HepG2 (cell line): ENCODE data around the gene PCBP4. TPM values are rescaled to one million over a fixed set of nuclear protein-coding genes. Genes with fewer than 3 reads are reported as not detected.
A peak's percentile ranks its signal among the peaks of the same experiment; 100 is the strongest.

ENCODE experiments used
- EZH2 ChIP-seq: conservative IDR thresholded peaks from 2 replicates; pipeline ENCODE4 v1.6.1; 2012; ENCODE audit warnings: mild to moderate bottlenecking, low read depth, low read length, moderate library complexity
- HOXD1 ChIP-seq: sonication (generic); formaldehyde crosslinking; IDR thresholded peaks from 2 replicates; pipeline ENCODE4 v1.5.0; 2020; ENCODE audit warnings: missing genetic modification reagents
- NR2F6 ChIP-seq, 2 experiments: IDR thresholded peaks; 2 replicates each; pipeline ENCODE4 v1.6.1; 2016; ENCODE audit warnings: antibody characterized with exemption in 1 of 2, mild to moderate bottlenecking in 1 of 2
- REXO4 ChIP-seq: sonication (generic); formaldehyde crosslinking; IDR thresholded peaks from 2 replicates; pipeline ENCODE4 v1.8.0; 2022; ENCODE audit warnings: missing genetic modification reagents, mild to moderate bottlenecking, borderline replicate concordance
- SMAD1 ChIP-seq: sonication (generic); formaldehyde crosslinking; IDR thresholded peaks from 2 replicates; pipeline ENCODE4 v1.4.0; 2020; ENCODE audit warnings: missing genetic modification reagents, low read depth, mild to moderate bottlenecking, borderline replicate concordance
- SP4 ChIP-seq: sonication (generic); formaldehyde crosslinking; IDR thresholded peaks from 2 replicates; pipeline ENCODE4 v1.8.1; 2023; ENCODE audit warnings: mild to moderate bottlenecking, missing genetic modification reagents
- STAG1 ChIP-seq: sonication (generic); formaldehyde crosslinking; IDR thresholded peaks from 2 replicates; pipeline ENCODE4 v1.4.0; 2020; ENCODE audit warnings: missing genetic modification reagents
- ZBTB14 ChIP-seq: sonication (generic); formaldehyde crosslinking; IDR thresholded peaks from 2 replicates; pipeline ENCODE4 v1.4.0; 2020; ENCODE audit warnings: missing genetic modification reagents
- ZKSCAN5 ChIP-seq: sonication (generic); formaldehyde crosslinking; IDR thresholded peaks from 2 replicates; pipeline ENCODE4 v1.5.1; 2020; ENCODE audit warnings: mild to moderate bottlenecking, missing genetic modification reagents
- ZMAT3 ChIP-seq: sonication (generic); formaldehyde crosslinking; conservative IDR thresholded peaks from 2 replicates; pipeline ENCODE4 v1.7.0; 2021; ENCODE audit warnings: missing genetic modification reagents
- ZNF124 ChIP-seq: sonication (generic); formaldehyde crosslinking; IDR thresholded peaks from 2 replicates; pipeline ENCODE4 v1.4.0; 2020; ENCODE audit warnings: missing genetic modification reagents
- ZNF33A ChIP-seq: sonication (generic); formaldehyde crosslinking; IDR thresholded peaks from 2 replicates; pipeline ENCODE4 v1.5.1; 2020; ENCODE audit warnings: missing genetic modification reagents, mild to moderate bottlenecking, moderate library complexity, borderline replicate concordance
- ZNF737 ChIP-seq: sonication (generic); formaldehyde crosslinking; IDR thresholded peaks from 2 replicates; pipeline ENCODE4 v1.5.0; 2020; ENCODE audit warnings: missing genetic modification reagents, mild to moderate bottlenecking, borderline replicate concordance
- ZSCAN22 ChIP-seq: sonication (generic); formaldehyde crosslinking; IDR thresholded peaks from 2 replicates; pipeline ENCODE4 v1.4.0; 2020; ENCODE audit warnings: mild to moderate bottlenecking, missing genetic modification reagents
- polyA plus RNA-seq, 8 experiments: library from polyadenylated mRNA; depleted of rRNA in 3 of 8; stranded (reverse) in 7 of 8; unstranded in 1 of 8; fragments of >200 nt; fragmentation: Illumina TruSeq in 4 of 8; extraction: Trizol in 4 of 8; gene quantifications; 2 replicates each; pipeline versions ENCODE4 v1.2.1 to v1.2.3, GENCODE V29; 2011 to 2016; ENCODE audit warnings: low read depth in 4 of 8, missing spikeins in 1 of 8, mixed read lengths in 1 of 8; ENCODE audit not compliant: insufficient read depth in 1 of 8
- total RNA-seq, 5 experiments: library from RNA; depleted of rRNA; stranded (reverse); fragments of >200 nt; fragmentation: Illumina TruSeq; extraction: Trizol; gene quantifications; 2 replicates each; pipeline ENCODE4 v1.2.3, GENCODE V29; 2016; ENCODE audit warnings: low read depth in 1 of 5
- TF ChIP-seq, protein P1 (sequence below): sonication (generic); formaldehyde crosslinking; IDR thresholded peaks from 2 replicates; pipeline ENCODE4 v1.5.0; 2020; ENCODE audit warnings: mild to moderate bottlenecking, missing genetic modification reagents, borderline replicate concordance
- TF ChIP-seq, protein P2 (sequence below): sonication (generic); formaldehyde crosslinking; IDR thresholded peaks from 2 replicates; pipeline ENCODE4 v1.5.1; 2020; ENCODE audit warnings: missing genetic modification reagents, mild to moderate bottlenecking, borderline replicate concordance
- TF ChIP-seq, protein P3 (sequence below): sonication (generic); formaldehyde crosslinking; conservative IDR thresholded peaks from 2 replicates; pipeline ENCODE4 v1.4.0; 2020; ENCODE audit warnings: missing genetic modification reagents

Gene PCBP4
- total and polyA plus RNA-seq, 2 of the 13 experiments (the other 11 are each of a cell fraction or from before 2014, with no cell fraction given) = 36.8 to 51.3 TPM

DNA sequence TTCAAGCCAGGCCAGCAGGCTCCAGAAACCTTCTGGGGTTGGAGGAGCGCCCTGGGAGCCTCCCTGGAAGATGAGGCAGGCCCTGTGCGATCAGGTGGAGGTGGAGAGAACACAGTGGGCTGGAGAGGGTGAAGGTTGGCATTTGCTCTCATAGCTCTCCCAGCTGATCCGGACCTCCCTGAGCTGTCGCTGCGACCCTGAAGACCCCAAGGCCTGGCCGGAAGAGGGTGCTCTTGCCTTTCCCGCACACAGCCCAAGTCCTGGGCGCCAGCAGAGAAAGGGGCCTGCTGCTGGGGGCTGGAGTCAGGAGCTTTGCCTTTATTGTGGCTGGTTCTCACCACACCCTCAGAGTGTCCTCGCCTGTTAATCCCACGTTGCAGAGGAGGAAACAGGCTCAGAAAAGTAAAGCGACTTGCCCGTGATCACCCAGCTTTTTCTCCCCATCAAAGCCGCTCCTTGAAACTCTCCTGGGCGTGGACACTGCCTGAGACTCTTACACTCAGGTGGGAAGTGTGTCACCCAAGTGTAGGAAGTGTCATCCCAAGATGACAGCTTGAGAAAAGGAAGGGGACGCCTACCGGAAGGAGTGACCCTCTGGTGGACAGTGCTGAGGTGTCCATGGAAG is 37.0 kb upstream of the PCBP4 start (continued):
- TF ChIP-seq HOXD1 (CRISPR knock-in tag) (no peak), ZNF33A (CRISPR knock-in tag) (no peak), ZKSCAN5 (CRISPR knock-in tag) (no peak), REXO4 (CRISPR knock-in tag) (no peak), SP4 (CRISPR knock-in tag) (no peak), NR2F6 (IDR thresholded peaks at IDR 0.05) (no peak), NR2F6 (CRISPR knock-in tag; IDR thresholded peaks at IDR 0.05) (0 out of 2 replicates have a peak, but pooled peaks have one; percentile 22), ZNF124 (CRISPR knock-in tag) (no peak), ZBTB14 (CRISPR knock-in tag) (no peak), ZSCAN22 (CRISPR knock-in tag) (no peak), EZH2 (no peak), ZNF737 (CRISPR knock-in tag) (no peak), SMAD1 (no peak), STAG1 (peak; percentile 91), ZMAT3 (CRISPR knock-in tag) (no peak)
- TF ChIP-seq, protein P1, sequence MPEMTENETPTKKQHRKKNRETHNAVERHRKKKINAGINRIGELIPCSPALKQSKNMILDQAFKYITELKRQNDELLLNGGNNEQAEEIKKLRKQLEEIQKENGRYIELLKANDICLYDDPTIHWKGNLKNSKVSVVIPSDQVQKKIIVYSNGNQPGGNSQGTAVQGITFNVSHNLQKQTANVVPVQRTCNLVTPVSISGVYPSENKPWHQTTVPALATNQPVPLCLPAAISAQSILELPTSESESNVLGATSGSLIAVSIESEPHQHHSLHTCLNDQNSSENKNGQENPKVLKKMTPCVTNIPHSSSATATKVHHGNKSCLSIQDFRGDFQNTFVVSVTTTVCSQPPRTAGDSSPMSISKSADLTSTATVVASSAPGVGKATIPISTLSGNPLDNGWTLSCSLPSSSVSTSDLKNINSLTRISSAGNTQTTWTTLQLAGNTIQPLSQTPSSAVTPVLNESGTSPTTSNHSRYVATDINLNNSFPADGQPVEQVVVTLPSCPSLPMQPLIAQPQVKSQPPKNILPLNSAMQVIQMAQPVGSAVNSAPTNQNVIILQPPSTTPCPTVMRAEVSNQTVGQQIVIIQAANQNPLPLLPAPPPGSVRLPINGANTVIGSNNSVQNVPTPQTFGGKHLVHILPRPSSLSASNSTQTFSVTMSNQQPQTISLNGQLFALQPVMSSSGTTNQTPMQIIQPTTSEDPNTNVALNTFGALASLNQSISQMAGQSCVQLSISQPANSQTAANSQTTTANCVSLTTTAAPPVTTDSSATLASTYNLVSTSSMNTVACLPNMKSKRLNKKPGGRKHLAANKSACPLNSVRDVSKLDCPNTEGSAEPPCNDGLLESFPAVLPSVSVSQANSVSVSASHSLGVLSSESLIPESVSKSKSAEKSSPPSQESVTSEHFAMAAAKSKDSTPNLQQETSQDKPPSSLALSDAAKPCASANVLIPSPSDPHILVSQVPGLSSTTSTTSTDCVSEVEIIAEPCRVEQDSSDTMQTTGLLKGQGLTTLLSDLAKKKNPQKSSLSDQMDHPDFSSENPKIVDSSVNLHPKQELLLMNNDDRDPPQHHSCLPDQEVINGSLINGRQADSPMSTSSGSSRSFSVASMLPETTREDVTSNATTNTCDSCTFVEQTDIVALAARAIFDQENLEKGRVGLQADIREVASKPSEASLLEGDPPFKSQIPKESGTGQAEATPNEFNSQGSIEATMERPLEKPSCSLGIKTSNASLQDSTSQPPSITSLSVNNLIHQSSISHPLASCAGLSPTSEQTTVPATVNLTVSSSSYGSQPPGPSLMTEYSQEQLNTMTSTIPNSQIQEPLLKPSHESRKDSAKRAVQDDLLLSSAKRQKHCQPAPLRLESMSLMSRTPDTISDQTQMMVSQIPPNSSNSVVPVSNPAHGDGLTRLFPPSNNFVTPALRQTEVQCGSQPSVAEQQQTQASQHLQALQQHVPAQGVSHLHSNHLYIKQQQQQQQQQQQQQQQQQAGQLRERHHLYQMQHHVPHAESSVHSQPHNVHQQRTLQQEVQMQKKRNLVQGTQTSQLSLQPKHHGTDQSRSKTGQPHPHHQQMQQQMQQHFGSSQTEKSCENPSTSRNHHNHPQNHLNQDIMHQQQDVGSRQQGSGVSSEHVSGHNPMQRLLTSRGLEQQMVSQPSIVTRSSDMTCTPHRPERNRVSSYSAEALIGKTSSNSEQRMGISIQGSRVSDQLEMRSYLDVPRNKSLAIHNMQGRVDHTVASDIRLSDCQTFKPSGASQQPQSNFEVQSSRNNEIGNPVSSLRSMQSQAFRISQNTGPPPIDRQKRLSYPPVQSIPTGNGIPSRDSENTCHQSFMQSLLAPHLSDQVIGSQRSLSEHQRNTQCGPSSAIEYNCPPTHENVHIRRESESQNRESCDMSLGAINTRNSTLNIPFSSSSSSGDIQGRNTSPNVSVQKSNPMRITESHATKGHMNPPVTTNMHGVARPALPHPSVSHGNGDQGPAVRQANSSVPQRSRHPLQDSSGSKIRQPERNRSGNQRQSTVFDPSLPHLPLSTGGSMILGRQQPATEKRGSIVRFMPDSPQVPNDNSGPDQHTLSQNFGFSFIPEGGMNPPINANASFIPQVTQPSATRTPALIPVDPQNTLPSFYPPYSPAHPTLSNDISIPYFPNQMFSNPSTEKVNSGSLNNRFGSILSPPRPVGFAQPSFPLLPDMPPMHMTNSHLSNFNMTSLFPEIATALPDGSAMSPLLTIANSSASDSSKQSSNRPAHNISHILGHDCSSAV (CRISPR knock-in tag) = no peak
- TF ChIP-seq, protein P2, sequence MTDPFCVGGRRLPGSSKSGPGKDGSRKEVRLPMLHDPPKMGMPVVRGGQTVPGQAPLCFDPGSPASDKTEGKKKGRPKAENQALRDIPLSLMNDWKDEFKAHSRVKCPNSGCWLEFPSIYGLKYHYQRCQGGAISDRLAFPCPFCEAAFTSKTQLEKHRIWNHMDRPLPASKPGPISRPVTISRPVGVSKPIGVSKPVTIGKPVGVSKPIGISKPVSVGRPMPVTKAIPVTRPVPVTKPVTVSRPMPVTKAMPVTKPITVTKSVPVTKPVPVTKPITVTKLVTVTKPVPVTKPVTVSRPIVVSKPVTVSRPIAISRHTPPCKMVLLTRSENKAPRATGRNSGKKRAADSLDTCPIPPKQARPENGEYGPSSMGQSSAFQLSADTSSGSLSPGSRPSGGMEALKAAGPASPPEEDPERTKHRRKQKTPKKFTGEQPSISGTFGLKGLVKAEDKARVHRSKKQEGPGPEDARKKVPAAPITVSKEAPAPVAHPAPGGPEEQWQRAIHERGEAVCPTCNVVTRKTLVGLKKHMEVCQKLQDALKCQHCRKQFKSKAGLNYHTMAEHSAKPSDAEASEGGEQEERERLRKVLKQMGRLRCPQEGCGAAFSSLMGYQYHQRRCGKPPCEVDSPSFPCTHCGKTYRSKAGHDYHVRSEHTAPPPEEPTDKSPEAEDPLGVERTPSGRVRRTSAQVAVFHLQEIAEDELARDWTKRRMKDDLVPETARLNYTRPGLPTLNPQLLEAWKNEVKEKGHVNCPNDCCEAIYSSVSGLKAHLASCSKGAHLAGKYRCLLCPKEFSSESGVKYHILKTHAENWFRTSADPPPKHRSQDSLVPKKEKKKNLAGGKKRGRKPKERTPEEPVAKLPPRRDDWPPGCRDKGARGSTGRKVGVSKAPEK = no peak
- TF ChIP-seq, protein P3, sequence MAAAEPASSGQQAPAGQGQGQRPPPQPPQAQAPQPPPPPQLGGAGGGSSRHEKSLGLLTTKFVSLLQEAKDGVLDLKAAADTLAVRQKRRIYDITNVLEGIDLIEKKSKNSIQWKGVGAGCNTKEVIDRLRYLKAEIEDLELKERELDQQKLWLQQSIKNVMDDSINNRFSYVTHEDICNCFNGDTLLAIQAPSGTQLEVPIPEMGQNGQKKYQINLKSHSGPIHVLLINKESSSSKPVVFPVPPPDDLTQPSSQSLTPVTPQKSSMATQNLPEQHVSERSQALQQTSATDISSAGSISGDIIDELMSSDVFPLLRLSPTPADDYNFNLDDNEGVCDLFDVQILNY = no peak
